Measurements from ENCODE around the gene GCSH. TPM values are rescaled to one million over a fixed set of nuclear protein-coding genes. Genes with fewer than 3 reads are reported as not detected.

Gene GCSH
- total and polyA plus RNA-seq, 2 of the 13 experiments (the other 11 are each of a cell fraction or from before 2014, with no cell fraction given) = 35.9 to 103 TPM

DNA sequence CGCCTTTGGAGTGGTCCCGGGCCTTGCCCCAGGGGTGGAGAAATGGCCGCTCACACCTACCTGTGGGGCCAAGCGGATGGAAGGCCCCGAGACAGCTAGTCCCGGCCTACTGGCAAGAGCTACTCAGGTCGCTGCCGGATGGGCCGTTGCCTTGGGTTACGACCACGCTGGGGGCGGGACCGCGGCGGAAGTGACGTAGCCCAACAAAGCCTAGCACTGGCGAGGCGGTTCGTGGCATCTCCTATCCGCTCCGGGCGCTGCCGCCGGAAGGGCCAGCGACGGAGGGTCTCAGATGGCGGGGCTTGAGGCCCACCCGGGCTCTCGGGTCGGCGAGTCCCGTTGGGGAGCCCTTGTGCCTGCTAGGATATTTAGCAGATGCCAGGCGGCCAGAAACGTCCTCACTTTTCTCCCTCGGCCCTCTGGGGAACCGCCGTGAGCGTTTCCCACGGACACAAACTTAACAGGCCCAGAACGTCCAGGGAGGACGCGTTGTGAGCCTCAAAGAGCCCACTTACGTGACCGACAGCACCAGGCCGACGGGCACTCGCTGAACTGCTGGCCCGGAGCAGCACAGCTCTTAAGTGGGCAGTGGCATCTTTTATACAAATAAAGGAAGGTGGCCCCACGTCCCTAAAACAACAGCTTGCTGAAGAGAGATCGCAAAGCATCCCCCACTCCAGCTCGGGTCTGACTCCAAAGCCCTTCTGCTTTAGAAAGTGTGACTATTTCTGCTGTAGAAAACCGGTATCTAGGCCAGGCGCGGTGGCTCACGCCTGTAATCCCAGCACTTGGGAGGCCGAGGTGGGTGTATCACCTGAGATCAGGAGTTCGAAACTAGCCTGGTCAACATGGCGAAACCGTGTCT lies 18.9 kb downstream of the GCSH start, which contains the start of gene C16orf46 (continued):
- TF ChIP-seq, protein P1, sequence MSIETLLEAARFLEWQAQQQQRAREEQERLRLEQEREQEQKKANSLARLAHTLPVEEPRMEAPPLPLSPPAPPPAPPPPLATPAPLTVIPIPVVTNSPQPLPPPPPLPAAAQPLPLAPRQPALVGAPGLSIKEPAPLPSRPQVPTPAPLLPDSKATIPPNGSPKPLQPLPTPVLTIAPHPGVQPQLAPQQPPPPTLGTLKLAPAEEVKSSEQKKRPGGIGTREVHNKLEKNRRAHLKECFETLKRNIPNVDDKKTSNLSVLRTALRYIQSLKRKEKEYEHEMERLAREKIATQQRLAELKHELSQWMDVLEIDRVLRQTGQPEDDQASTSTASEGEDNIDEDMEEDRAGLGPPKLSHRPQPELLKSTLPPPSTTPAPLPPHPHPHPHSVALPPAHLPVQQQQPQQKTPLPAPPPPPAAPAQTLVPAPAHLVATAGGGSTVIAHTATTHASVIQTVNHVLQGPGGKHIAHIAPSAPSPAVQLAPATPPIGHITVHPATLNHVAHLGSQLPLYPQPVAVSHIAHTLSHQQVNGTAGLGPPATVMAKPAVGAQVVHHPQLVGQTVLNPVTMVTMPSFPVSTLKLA (IDR thresholded peaks at IDR 0.05) = peak; percentile 57
- peak; percentile 83 for TF ChIP-seq ZNF746 (CRISPR knock-in tag; IDR thresholded peaks at IDR 0.05)
- TF ChIP-seq SMYD3 (CRISPR knock-in tag; IDR thresholded peaks at IDR 0.05) = 0 out of 2 replicates have a peak, but pooled peaks have one; percentile 30
- TF ChIP-seq, protein P2, sequence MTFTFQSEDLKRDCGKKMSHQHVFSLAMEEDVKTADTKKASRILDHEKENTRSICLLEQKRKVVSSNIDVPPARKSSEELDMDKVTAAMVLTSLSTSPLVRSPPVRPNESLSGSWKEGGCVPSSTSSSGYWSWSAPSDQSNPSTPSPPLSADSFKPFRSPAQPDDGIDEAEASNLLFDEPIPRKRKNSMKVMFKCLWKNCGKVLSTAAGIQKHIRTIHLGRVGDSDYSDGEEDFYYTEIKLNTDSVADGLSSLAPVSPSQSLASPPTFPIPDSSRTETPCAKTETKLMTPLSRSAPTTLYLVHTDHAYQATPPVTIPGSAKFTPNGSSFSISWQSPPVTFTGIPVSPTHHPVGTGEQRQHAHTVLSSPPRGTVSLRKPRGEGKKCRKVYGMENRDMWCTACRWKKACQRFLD (CRISPR knock-in tag; IDR thresholded peaks at IDR 0.05; ENCODE audit: borderline replicate concordance) = peak; percentile 94
- no peak; the same call in 1 of the 2 replicates for TF ChIP-seq ZBTB20 (CRISPR knock-in tag; IDR thresholded peaks at IDR 0.05; ENCODE audit: borderline replicate concordance, low read depth)
- TF ChIP-seq SIN3B (IDR thresholded peaks at IDR 0.05; ENCODE audit: low read length) = peak; percentile 52; the same call in 1 of the 2 replicates
- peak; percentile 84 for TF ChIP-seq ZNF256 (CRISPR knock-in tag; conservative IDR thresholded peaks at IDR 0.05)
- no peak for TF ChIP-seq ZNF674 (CRISPR knock-in tag; IDR thresholded peaks at IDR 0.05; ENCODE audit: low read depth)
- TF ChIP-seq SP4 (CRISPR knock-in tag; IDR thresholded peaks at IDR 0.05) = peak; percentile 95
- TF ChIP-seq, protein P3, sequence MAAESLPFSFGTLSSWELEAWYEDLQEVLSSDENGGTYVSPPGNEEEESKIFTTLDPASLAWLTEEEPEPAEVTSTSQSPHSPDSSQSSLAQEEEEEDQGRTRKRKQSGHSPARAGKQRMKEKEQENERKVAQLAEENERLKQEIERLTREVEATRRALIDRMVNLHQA (CRISPR knock-in tag; IDR thresholded peaks at IDR 0.05) = no peak
- TF ChIP-seq, protein P4, sequence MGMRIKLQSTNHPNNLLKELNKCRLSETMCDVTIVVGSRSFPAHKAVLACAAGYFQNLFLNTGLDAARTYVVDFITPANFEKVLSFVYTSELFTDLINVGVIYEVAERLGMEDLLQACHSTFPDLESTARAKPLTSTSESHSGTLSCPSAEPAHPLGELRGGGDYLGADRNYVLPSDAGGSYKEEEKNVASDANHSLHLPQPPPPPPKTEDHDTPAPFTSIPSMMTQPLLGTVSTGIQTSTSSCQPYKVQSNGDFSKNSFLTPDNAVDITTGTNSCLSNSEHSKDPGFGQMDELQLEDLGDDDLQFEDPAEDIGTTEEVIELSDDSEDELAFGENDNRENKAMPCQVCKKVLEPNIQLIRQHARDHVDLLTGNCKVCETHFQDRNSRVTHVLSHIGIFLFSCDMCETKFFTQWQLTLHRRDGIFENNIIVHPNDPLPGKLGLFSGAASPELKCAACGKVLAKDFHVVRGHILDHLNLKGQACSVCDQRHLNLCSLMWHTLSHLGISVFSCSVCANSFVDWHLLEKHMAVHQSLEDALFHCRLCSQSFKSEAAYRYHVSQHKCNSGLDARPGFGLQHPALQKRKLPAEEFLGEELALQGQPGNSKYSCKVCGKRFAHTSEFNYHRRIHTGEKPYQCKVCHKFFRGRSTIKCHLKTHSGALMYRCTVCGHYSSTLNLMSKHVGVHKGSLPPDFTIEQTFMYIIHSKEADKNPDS (CRISPR knock-in tag; IDR thresholded peaks at IDR 0.05) = peak; percentile 83; the same call in 1 of the 2 replicates
- TF ChIP-seq ZNF780A (CRISPR knock-in tag; IDR thresholded peaks at IDR 0.05) = no peak
- TF ChIP-seq DNMT1 (CRISPR knock-in tag; IDR thresholded peaks at IDR 0.05) = no peak
- TF ChIP-seq, protein P5, sequence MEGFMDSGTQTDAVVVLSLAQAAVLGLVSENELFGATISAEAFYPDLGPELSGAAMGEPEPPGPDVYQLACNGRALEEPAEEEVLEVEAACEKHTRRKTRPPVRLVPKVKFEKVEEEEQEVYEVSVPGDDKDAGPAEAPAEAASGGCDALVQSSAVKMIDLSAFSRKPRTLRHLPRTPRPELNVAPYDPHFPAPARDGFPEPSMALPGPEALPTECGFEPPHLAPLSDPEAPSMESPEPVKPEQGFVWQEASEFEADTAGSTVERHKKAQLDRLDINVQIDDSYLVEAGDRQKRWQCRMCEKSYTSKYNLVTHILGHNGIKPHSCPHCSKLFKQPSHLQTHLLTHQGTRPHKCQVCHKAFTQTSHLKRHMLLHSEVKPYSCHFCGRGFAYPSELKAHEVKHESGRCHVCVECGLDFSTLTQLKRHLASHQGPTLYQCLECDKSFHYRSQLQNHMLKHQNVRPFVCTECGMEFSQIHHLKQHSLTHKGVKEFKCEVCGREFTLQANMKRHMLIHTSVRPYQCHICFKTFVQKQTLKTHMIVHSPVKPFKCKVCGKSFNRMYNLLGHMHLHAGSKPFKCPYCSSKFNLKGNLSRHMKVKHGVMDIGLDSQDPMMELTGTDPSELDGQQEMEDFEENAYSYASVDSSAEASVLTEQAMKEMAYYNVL (CRISPR knock-in tag; IDR thresholded peaks at IDR 0.05; ENCODE audit: borderline replicate concordance) = peak; percentile 78; the same call in 1 of the 2 replicates
- peak; percentile 92 for TF ChIP-seq ZNF337 (CRISPR knock-in tag; IDR thresholded peaks at IDR 0.05; ENCODE audit: borderline replicate concordance, low read depth)
- TF ChIP-seq, protein P6, sequence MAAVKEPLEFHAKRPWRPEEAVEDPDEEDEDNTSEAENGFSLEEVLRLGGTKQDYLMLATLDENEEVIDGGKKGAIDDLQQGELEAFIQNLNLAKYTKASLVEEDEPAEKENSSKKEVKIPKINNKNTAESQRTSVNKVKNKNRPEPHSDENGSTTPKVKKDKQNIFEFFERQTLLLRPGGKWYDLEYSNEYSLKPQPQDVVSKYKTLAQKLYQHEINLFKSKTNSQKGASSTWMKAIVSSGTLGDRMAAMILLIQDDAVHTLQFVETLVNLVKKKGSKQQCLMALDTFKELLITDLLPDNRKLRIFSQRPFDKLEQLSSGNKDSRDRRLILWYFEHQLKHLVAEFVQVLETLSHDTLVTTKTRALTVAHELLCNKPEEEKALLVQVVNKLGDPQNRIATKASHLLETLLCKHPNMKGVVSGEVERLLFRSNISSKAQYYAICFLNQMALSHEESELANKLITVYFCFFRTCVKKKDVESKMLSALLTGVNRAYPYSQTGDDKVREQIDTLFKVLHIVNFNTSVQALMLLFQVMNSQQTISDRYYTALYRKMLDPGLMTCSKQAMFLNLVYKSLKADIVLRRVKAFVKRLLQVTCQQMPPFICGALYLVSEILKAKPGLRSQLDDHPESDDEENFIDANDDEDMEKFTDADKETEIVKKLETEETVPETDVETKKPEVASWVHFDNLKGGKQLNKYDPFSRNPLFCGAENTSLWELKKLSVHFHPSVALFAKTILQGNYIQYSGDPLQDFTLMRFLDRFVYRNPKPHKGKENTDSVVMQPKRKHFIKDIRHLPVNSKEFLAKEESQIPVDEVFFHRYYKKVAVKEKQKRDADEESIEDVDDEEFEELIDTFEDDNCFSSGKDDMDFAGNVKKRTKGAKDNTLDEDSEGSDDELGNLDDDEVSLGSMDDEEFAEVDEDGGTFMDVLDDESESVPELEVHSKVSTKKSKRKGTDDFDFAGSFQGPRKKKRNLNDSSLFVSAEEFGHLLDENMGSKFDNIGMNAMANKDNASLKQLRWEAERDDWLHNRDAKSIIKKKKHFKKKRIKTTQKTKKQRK (IDR thresholded peaks at IDR 0.05; ENCODE audit: low read length) = no peak
- no peak for TF ChIP-seq SRF (IDR thresholded peaks at IDR 0.05; ENCODE audit: low read depth, low read length)
- peak; percentile 86 for TF ChIP-seq KMT2A (CRISPR knock-in tag; IDR thresholded peaks at IDR 0.05)
